HUDEP-2 (cell line): Measurements from ENCODE around the gene ZMYM2.
"Not testable (repeated sequence)": the region's sequence is repeated elsewhere in the genome, so short reads cannot be mapped to it uniquely, and the experiment has no call there.

Experiments used
- DNase-seq, 76 experiments: peaks; one replicate each; lab custom pipeline; 2025; ENCODE audit not compliant: unreplicated experiment in 76 of 76; lab: John Stamatoyannopoulos, UW

ZMYM2 gene

DNA sequence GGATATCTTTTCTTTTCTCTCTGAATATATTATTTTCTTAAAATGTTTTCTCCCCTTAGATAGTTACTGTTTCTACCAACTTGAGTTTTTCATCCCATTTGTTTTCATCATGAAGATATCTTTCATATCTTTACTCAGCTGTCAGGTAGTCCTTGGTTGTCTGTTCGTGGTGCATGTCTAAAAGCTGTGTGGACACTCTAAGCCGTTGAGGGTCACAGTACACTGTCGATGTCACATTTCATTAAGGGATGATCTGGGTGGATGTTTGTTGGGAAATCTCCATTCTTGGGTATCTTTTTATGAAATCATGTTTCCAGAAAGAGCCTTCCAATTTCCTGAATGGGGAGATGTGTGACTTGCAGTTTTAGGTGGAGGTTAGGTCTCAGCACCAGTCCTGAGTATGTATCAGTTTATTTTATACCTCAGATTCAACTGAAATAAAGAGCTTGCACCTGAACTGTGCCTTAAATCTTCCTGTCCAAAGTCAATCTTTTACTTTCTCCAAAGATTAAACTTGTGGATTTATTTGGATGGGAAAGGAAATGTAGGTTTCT is 23.2 kb downstream of the ZMYM2 start:
- no peak for DNase-seq

DNA sequence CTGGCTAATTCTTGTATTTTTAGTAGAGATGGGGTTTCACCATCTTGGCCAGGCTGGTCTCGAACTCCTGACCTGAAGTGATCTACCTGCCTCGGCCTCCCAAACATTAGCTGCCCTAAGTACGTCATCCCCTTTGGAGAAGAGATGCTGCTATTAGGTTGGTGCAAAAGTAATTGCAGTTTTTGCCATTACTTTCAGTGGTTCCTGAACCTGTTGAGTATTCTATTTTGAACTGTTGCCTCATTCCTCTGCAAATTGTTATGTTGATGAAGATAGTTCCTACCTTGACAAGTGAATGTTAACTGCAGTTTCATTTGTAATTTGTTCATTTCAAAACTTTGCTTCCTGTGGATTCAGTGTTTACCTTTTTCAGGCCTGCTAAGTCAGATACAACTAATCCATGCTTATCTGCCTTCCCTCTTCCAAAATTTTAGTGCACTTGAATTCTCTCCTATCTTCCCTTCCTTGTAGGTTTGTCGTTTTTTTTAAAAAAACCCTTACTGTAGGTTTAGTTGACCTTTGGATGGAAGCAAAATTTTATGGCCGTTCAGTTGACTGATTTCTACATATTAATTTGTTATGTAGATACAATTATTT is 24.0 kb downstream of the ZMYM2 start:
- no peak for DNase-seq

DNA sequence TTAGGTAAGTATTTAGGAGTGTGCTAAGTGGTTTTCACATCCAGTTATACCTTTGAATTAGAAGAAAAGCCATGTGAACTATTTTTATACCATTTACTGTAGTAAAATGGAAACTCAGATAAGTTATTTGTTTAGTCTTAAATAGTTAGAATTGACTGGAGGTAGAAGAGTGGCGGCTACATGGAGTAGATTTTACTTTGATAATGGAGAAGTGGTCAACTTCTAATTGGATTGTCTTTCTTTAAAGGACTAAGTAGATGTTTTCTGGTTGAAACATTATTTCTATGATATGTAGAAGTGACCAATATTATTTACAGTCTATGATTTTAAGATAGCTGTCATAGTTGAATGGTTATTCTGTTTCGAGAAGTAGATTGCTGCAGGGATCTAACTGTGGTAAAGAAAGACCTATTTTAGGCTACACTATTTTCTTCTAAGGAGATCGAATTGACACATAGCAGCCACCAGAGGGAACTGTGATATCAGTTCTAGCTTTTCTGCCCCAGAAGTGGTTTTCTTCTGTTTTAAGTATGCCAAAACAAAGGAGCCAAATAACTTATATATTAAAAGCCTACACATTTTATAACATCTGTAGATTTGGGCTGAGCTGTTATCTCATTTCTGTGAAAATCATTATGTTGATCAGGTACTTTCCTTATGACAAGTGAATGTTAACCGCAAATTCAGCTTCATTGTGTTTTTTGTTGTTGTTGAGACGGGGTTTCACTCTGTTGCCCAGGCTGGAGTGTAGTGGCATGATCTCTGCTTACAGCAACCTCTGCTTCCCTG is 26.1 kb downstream of the ZMYM2 start:
- peak in 6 of 76 experiments; percentile 0 to 24 (median 4) for DNase-seq

DNA sequence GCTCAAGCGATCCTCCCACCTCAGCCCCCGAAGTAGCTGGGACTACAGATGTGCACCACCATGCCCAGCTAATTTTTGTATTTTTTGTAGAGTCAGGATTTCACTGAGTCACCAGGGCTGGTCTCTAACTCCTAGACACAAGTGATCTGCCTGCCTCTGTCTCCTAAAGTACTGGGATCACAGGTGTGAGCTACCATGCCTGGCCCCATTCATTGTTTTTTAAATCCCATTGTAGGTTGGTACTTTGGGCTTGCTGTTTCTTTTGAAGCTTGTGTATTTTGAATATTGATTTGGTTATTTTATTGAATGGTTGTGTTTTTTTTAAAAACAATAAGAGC is 26.7 kb downstream of the ZMYM2 start:
- DNase-seq, result no peak

DNA sequence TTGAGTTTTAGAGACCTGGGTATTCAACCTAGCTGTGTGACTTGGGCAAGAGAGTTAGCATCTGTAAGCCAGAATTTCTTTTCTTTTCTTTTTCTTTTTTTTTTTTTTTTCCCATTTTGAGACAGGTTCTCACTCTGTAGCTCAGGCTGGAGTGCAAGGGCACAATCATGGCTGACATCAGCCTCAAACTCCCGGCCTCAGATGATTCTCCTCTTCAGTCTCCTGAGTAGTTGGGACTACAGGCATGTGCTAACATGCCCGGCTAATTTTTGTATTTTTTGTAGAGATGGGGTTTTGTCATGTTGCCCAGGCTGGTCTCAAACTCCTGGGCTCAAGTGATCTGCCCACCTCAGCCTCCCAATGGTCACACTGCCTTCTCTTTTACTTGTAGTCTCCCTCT is 33.0 kb downstream of the ZMYM2 start:
- no peak for DNase-seq

DNA sequence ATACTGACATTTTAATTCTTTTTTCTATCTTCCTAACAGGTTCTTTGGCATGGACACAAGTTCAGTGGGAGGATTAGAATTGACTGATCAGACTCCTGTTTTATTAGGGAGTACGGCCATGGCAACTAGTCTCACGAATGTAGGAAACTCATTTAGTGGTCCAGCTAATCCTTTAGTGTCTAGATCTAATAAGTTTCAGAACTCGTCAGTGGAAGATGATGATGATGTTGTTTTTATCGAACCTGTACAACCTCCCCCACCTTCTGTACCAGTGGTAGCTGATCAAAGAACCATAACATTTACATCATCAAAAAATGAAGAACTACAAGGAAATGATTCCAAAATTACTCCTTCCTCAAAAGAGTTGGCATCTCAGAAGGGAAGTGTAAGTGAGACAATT is 34.5 kb downstream of the ZMYM2 start:
- no peak for DNase-seq

DNA sequence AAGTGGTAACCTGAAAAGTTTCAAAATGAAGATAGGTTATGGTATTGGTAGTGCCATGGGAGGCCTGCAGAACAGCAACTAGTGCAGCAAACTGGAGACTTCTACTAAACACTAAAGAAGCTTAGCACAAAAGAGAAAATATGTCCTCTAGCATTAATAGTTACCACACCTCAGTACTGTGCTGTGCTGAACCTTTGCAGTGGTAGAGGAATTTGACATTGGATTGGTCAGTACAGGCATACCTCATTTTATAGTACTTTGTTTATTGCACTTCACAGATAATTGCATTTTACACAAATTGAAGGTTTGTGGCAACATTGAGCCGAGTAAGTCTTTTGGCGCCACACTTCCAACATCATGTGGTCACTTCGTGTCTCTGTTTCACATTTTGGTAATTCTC is 40.4 kb downstream of the ZMYM2 start:
- no peak for DNase-seq

DNA sequence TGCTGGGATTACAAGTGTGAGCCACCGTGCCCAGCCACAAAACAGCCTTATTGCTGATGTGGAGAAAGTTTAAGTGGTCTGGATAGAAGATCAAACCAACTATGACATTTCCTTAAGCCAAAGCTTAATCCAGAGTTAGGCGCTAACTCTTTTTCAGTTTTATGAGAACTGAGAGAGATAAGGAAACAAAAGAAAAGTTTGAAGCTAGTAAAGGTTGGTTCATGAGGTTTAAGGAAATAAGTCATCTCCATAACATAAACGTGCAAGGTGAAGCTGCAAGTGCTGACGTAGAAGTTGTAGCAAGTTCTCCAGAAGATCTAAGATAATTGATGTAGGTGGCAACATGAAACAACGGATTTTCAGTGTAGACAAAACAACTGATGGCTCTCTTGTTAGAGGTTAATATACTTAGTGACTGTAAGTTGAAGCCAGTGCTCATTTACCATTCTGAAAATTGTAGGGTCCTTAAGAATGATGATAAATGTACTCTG is 41.6 kb downstream of the ZMYM2 start:
- DNase-seq, result no peak

DNA sequence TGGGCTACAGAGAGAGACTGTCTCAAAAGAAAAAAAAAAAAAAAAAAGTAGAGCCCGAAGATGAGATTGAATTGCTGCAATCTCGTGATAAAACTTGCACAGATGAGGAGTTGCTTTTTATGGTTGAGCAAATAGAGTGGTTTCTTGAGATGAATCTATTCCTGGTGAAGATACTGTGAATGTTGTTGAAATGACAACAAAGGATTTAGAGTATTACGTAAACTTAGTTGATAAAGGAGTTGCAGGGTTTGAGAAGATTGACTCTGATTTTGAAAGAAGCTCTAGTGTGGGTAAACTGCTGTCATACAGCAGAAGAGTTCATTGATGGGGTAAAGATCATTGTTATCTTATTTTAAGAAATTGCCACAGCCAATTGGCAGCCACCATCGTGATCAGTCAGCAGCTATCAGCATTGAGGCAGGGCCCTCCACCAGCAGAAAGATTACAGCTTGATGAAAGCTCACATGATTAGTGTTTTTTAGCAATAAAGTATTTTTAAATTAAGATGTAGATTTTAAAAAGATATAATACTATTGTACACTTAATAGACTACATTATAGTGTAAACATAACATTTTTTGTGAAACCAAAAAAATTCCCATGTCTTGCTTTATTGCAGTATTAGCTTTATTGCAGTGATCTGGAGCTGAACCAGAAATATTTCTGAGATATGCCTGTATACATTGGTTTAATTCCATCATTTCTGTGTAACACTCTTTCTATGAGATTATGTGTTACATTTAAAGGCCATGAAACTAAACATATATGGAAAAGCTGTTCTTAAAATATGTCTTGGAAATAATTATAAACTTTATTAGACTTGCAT is 43.1 kb downstream of the ZMYM2 start:
- DNase-seq, result peak in 25 of 76 experiments; percentile 1 to 43 (median 14)

DNA sequence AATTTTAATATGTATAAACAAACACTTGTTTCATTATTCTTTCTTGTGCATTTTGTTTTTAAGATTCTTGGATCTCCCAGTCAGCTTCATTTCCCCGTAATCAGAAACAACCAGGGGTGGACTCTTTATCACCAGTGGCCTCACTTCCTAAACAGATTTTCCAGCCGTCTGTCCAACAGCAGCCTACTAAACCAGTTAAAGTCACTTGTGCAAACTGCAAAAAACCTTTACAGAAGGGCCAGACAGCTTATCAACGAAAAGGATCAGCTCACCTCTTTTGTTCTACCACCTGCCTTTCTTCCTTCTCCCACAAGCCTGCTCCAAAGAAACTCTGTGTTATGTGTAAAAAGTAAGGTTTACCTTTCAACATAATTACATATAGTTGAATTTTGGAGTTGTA is 44.3 kb downstream of the ZMYM2 start:
- DNase-seq, result peak in 3 of 76 experiments; percentile 6 to 23 (median 8)

DNA sequence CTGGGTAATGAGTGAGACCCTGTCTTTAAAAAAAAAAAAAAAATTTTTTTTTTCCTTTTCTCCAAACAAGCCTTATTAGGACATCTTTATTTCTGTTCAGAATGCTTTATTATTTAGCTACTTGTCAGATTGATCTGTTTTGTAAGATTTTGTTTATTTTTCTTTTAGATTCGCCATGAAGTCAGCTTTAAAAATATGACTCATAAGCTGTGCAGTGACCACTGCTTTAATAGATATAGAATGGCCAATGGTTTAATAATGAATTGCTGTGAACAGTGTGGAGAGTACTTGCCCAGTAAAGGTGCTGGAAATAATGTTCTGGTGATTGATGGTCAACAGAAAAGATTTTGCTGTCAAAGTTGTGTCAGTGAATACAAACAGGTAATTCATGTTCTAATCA is 47.7 kb downstream of the ZMYM2 start:
- no peak for DNase-seq

DNA sequence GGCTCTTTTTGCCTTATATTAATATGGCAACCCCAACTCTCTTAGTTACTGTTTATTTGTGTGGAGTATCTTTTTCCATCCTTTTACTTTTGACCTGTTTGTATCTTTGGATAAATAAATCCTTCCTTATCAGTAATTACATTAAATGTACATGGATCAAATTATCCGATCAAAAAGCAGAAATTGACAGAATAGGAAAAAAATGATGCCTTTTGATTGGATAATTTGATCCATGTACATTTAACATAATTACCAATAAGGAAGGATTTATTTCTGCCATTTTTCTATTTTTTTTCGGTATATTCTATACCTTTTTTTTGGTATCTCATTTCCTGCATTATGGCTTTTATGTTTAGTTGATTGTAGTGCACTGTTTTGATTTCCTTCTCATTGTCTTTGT is 57.2 kb downstream of the ZMYM2 start:
- no peak for DNase-seq

DNA sequence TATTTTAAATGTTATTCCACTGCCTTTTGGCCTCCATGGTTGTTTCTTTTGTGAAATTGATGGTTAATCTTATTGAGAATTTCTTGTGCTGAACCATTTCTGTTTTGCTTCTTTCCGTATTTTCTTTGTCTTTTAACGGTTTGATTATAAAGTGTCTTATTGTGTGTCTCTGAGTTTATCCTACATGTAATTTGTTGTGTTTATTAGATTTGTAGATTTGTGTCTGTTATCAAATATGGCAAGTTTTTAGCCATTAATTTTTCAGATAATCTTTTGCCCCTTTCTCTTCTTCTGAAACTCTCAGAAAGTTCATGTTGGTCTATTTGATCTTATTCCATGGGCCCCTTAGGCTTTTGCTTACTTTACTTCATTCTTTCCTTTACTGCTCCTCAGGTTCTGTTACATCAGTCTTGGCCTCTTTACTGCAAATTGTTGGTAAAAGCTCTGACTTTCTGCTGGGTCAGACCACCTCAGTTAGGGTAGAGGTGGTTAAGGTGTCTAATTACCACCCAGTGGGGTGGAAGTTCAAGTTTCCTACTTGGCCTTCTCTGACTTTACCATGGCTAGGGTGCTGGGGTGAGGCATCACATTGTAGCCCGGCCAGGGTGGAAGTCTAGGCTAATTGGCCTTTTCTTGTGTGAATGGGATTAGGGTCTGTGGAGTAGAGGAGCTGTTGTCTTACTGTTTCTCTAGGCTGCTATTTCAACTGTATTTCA is 58.3 kb downstream of the ZMYM2 start:
- DNase-seq, result no peak

DNA sequence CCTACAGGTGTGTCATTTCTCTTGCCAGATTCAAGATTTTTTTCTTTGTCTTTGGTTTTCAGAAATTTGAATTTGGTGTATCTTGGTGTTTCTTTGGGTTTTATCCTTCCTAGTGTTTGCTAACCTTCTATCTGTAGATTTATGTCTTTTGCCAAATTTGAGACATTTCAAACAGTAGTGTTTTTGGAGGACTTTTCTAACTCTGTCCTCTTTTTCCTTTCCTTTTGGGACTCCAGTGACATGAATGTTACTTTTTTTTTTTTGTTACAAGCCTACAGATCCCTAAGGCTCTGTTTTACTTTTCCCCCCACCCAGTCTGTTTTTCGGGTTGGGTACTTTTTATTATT is 58.8 kb downstream of the ZMYM2 start:
- DNase-seq, result no peak

DNA sequence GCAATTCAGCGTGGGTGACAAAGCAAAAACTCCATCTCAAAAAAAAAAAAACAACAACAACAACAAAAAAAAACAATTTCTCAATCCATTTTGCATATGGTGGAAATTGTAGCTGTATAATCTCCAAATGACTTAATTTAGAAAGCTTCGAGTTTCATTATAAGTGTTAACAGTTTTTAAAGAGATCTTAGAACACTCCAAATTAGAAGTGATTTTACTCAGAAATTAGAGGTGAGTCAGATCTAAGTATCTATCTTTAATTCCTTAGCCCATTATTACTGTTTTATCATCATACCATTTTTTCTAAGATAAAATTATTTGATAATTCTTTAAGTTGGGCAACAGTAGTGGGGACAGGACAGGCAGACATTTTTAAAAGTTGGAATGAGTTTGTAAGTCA is 60.5 kb downstream of the ZMYM2 start:
- no peak for DNase-seq

DNA sequence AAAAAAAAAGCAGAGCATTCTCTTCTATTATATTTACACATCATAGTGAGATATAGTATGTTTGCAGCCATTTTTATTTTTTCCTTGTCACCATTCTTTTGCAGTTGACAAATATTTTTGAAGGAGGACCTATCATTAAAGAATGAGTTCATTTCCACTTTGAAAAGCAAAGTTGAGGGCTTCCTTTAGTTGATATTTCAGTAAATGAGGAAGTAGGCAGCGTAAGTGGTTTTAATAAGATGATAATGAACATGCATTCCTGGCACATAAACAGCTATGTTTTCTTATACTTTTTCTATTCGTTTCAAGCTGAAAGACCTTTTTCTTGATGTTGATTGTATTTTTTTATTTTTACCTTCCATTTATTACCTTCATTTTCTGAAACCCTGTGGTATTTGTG is 66.2 kb downstream of the ZMYM2 start:
- DNase-seq, result no peak

DNA sequence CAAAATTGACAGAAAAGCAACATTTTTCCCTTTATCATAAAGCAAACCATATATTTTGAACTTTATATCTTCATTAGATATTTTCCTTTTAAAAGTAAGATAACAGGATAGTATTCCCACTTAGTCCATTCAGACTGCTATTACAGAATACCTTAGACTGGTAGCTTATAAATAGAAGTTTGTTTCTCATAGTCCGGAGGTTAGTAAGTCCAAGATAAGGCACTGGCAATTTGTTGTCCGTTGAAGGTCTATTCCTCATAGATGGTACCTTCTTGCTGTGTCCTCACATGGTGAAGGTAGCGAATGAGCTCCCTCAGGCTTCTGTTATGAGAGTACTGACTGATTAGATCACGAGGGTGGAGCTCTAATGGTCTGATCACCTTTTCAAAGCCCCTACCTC is 70.4 kb downstream of the ZMYM2 start:
- no peak for DNase-seq

DNA sequence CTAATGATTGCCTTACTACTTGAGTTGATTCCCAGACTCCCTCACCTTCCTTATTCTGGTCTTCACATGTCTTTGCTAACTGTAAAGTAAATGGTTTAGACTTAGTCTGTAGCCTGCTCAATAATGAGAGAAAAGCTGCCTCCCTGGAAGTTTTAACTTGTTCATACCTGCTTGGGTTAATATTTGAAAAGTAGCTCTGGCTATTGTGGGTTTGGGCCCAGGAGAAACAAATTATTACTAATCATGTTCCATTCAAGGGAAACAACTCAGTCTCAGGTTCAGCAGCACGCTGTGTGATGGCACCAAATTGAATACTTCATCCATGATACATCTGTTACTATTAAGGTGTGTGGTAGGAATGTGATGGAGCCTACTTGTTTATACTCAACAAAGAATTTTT is 75.0 kb downstream of the ZMYM2 start:
- no peak for DNase-seq

DNA sequence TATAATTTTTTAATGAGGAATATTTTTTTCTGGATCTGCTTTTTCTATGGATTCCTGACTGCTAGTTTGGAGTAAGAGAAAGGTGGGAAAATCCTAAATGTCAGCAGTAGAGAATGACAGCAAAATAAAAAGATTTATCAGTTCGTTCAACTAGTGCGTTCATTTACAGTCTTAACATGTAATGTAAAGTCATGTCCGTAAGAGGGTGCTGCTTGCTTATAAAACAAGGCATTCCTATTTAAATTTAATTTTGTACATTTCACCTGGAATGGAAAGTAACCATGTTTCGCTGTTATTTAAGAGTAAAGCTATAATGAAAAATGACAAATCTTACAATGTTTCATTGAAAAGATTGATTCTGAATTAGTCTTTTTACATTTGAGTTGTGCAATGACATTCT is 76.6 kb downstream of the ZMYM2 start:
- no peak for DNase-seq

DNA sequence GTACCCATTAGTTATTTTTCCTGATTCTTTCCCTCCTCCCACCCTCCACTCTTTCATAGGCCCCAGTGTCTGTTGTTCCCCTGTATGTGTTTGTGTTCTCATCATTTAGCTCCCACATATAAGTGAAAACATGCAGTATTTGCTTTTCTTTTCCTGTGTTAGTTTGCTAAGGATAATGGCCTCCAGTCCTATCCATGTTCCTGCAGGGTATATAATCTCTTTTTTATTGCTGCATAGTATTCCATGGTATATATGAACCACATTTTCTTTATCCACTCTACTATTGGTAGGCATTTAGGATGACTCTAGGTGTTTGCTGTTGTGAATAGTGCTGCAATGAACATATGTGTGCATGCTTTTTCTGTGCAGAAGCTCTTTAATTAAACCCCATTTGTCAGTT is 79.4 kb downstream of the ZMYM2 start:
- DNase-seq, result no peak

DNA sequence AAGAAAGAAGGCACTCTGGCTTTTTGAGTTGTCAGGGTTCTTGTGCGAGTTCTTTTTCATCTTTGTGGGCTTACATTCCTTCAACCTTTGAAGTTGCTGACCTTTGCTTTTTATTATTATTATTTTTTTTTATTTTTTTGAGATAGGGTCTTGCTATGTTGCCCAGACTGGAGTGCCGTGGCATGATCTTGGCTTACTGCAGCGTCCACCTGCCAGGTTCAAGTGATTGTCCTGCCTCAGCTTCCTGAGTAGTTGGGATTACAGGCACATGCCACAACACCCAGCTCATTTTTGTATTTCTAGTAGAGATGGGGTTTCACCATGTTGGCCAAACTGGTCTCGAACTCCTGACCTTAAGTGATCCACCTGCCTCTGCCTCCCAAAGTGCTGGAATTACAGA is 84.1 kb downstream of the ZMYM2 start:
- DNase-seq, result not testable (repeated sequence)
